ENCODE data around the gene SFXN5.

SFXN5 gene

GRCh38 chr2:72901426-72901825 is 170.1 kb downstream of the SFXN5 start:
- TF ChIP-seq, protein P1, sequence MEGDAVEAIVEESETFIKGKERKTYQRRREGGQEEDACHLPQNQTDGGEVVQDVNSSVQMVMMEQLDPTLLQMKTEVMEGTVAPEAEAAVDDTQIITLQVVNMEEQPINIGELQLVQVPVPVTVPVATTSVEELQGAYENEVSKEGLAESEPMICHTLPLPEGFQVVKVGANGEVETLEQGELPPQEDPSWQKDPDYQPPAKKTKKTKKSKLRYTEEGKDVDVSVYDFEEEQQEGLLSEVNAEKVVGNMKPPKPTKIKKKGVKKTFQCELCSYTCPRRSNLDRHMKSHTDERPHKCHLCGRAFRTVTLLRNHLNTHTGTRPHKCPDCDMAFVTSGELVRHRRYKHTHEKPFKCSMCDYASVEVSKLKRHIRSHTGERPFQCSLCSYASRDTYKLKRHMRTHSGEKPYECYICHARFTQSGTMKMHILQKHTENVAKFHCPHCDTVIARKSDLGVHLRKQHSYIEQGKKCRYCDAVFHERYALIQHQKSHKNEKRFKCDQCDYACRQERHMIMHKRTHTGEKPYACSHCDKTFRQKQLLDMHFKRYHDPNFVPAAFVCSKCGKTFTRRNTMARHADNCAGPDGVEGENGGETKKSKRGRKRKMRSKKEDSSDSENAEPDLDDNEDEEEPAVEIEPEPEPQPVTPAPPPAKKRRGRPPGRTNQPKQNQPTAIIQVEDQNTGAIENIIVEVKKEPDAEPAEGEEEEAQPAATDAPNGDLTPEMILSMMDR (IDR thresholded peaks at IDR 0.05; ENCODE audit: insufficient read depth, low read depth, low read length, missing control alignments), result no peak
- no peak overlapping the region for H3K4me3 ChIP-seq (ENCODE audit: low read depth, low read length)
- no peak for DNase-seq (ENCODE audit: low read depth)

- DNase-seq (ENCODE audit: low read depth), result no peak
- TF ChIP-seq, protein P1 (IDR thresholded peaks at IDR 0.05; ENCODE audit: insufficient read depth, low read depth, low read length, missing control alignments), result no peak
- no peak overlapping the region for H3K4me3 ChIP-seq (ENCODE audit: low read depth, low read length)
Observed at GRCh38 chr2:72900191-72900825, 171.2 kb downstream of the SFXN5 start.

DNA sequence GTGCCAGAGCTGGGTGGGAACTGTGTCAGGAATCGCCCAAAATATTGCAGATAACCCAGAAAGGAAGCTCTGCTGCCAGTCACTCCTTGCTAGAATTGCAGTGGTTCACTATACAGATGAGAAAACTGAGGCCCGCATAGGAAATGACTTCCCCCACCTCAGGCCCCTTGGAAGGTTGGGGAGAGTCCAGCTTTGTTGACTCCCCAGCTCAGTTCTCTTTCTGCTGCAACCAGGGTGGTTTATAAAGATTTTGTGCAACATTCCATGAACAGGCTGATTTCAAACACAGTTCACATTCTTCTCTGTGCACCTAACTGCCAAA is 173.0 kb downstream of the SFXN5 start:
- TF ChIP-seq, protein P1 (IDR thresholded peaks at IDR 0.05; ENCODE audit: insufficient read depth, low read depth, low read length, missing control alignments), result no peak
- no peak overlapping the region for H3K4me3 ChIP-seq (ENCODE audit: low read depth, low read length)
- no peak for DNase-seq (ENCODE audit: low read depth)

GRCh38 chr2:72897785-72898584 is 173.5 kb downstream of the SFXN5 start:
- H3K4me3 ChIP-seq (ENCODE audit: low read depth, low read length), result no peak overlapping the region
- TF ChIP-seq, protein P1 (IDR thresholded peaks at IDR 0.05; ENCODE audit: insufficient read depth, low read depth, low read length, missing control alignments), result no peak
- no peak for DNase-seq (ENCODE audit: low read depth)

DNA sequence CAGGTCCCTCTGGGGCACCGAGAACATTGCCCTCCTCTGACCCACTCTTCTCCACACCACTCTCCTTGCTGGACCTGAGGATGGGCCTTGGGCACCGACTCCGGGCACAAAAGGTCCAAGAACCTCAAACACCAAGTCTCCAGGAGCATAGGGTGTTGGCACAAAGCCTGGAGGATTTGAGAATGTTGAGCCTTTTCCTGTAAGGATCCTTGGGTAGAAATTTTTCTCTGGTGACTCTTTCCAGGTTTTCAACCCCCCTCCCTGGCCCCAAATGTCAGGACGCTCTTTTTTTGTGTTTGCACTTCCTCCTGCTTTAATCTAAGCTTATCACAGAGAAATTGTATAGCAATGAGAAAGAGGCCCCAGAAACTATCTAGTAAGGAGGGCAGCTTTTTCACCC is 175.1 kb downstream of the SFXN5 start:
- DNase-seq (ENCODE audit: low read depth), result no peak

DNA sequence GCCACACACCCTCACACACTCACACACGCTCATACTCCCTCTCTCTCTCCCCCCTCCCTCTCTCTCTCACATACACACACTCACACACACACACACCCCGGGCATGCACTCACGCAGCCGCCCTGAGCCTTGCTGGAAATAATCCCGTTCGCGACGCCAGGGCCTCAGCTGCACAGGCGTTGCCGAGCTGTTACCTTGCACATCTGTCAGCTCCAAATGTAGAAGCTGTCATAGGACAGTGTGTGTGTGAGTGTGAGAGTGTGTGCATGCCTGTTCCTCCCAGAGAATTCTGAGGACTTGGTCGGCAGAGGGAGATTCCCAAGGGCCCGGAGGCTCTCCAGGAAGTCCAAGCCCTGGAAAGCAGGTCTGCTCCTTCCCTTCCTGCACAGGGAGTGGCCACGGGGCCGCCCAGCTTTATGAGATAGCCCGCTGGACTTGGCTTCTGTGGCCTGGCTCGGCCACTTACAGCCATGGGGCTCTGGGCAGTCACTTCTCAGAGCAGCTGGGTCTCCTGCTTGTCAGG is 175.7 kb downstream of the SFXN5 start:
- H3K4me3 ChIP-seq (ENCODE audit: low read depth, low read length), result no peak overlapping the region
- TF ChIP-seq, protein P1 (IDR thresholded peaks at IDR 0.05; ENCODE audit: insufficient read depth, low read depth, low read length, missing control alignments), result no peak
- no peak for DNase-seq (ENCODE audit: low read depth)

More for the DNA sequence above, 175.1 kb downstream of the SFXN5 start:
- TF ChIP-seq, protein P1 (IDR thresholded peaks at IDR 0.05; ENCODE audit: insufficient read depth, low read depth, low read length, missing control alignments), result no peak
- no peak overlapping the region for H3K4me3 ChIP-seq (ENCODE audit: low read depth, low read length)

All from GM12865 (cell line).